ENCODE results near the gene ILRUN. TPM values are rescaled to one million over a fixed set of nuclear protein-coding genes. Genes with fewer than 3 reads are reported as not detected.
"Not testable (repeated sequence)": the region's sequence is repeated elsewhere in the genome, so short reads cannot be mapped to it uniquely, and the experiment has no call there.

ILRUN gene
- total RNA-seq, 1 donor from 2014 or later: 37.7 TPM

- Mint-ChIP-seq H3K4me1 (ENCODE audit: low read depth, unreplicated experiment) (peaks cover 5% of the 10 kb centered on the region), H3K4me3 (ENCODE audit: unreplicated experiment) (no peak overlapping the region), H3K27ac (ENCODE audit: unreplicated experiment) (no peak overlapping the region), H3K9me3 (ENCODE audit: unreplicated experiment) (no peaks in the 10 kb centered on the region), H3K36me3 (ENCODE audit: unreplicated experiment) (no peaks in the 10 kb centered on the region), H3K27me3 (ENCODE audit: unreplicated experiment) (peaks cover 4% of the 10 kb centered on the region)
- DNase-seq: no peak
- TF ChIP-seq, protein P1, sequence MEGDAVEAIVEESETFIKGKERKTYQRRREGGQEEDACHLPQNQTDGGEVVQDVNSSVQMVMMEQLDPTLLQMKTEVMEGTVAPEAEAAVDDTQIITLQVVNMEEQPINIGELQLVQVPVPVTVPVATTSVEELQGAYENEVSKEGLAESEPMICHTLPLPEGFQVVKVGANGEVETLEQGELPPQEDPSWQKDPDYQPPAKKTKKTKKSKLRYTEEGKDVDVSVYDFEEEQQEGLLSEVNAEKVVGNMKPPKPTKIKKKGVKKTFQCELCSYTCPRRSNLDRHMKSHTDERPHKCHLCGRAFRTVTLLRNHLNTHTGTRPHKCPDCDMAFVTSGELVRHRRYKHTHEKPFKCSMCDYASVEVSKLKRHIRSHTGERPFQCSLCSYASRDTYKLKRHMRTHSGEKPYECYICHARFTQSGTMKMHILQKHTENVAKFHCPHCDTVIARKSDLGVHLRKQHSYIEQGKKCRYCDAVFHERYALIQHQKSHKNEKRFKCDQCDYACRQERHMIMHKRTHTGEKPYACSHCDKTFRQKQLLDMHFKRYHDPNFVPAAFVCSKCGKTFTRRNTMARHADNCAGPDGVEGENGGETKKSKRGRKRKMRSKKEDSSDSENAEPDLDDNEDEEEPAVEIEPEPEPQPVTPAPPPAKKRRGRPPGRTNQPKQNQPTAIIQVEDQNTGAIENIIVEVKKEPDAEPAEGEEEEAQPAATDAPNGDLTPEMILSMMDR (IDR thresholded peaks at IDR 0.05; ENCODE audit: partially characterized antibody, unreplicated experiment): no peak
These were observed 18.1 kb upstream of the ILRUN start for GRCh38 chr6:34714663-34715062.

- H3K36me3 Mint-ChIP-seq (ENCODE audit: unreplicated experiment); H3K9me3 Mint-ChIP-seq (ENCODE audit: unreplicated experiment); H3K27me3 Mint-ChIP-seq (ENCODE audit: unreplicated experiment); H3K4me3 Mint-ChIP-seq (ENCODE audit: unreplicated experiment); H3K27ac Mint-ChIP-seq (ENCODE audit: unreplicated experiment); H3K4me1 Mint-ChIP-seq (ENCODE audit: low read depth, unreplicated experiment); DNase-seq: not testable (repeated sequence)
These were observed 16.3 kb upstream of the ILRUN start for GRCh38 chr6:34712881-34713280.

- Mint-ChIP-seq H3K27ac (ENCODE audit: unreplicated experiment) (no peak overlapping the region), H3K4me1 (ENCODE audit: low read depth, unreplicated experiment) (no peaks in the 10 kb centered on the region)
These were observed 12.8 kb upstream of the ILRUN start for GRCh38 chr6:34709386-34709785.

GRCh38 chr6:34705241-34705640 lies 8.7 kb upstream of the ILRUN start:
- DNase-seq: no peak
- no peak overlapping the region for H3K27ac Mint-ChIP-seq (ENCODE audit: unreplicated experiment)
- no peaks in the 10 kb centered on the region for H3K36me3 Mint-ChIP-seq (ENCODE audit: unreplicated experiment)
- H3K4me3 Mint-ChIP-seq (ENCODE audit: unreplicated experiment): no peak overlapping the region
- no peaks in the 10 kb centered on the region for H3K4me1 Mint-ChIP-seq (ENCODE audit: low read depth, unreplicated experiment)
- H3K27me3 Mint-ChIP-seq (ENCODE audit: unreplicated experiment): no peaks in the 10 kb centered on the region
- peaks cover 3% of the 10 kb centered on the region for H3K9me3 Mint-ChIP-seq (ENCODE audit: unreplicated experiment)
- TF ChIP-seq, protein P1 (IDR thresholded peaks at IDR 0.05; ENCODE audit: partially characterized antibody, unreplicated experiment): no peak

More at GRCh38 chr6:34709386-34709785, 12.8 kb upstream of the ILRUN start:
- Mint-ChIP-seq H3K4me3 (ENCODE audit: unreplicated experiment) (no peak overlapping the region), H3K27me3 (ENCODE audit: unreplicated experiment) (peaks cover 2% of the 10 kb centered on the region), H3K36me3 (ENCODE audit: unreplicated experiment) (no peaks in the 10 kb centered on the region), H3K9me3 (ENCODE audit: unreplicated experiment) (peaks cover 3% of the 10 kb centered on the region)
- peak; percentile 24 for DNase-seq
- TF ChIP-seq, protein P1 (IDR thresholded peaks at IDR 0.05; ENCODE audit: partially characterized antibody, unreplicated experiment): no peak

GRCh38 chr6:34701199-34701598 lies 4.6 kb upstream of the ILRUN start:
- DNase-seq: no peak
- H3K27ac Mint-ChIP-seq (ENCODE audit: unreplicated experiment): no peak overlapping the region
- peaks cover 5% of the 10 kb centered on the region for H3K4me1 Mint-ChIP-seq (ENCODE audit: low read depth, unreplicated experiment)
- TF ChIP-seq, protein P1 (IDR thresholded peaks at IDR 0.05; ENCODE audit: partially characterized antibody, unreplicated experiment): no peak
- H3K9me3 Mint-ChIP-seq (ENCODE audit: unreplicated experiment): peaks cover 3% of the 10 kb centered on the region
- H3K36me3 Mint-ChIP-seq (ENCODE audit: unreplicated experiment): no peaks in the 10 kb centered on the region
- peaks cover 6% of the 10 kb centered on the region for H3K27me3 Mint-ChIP-seq (ENCODE audit: unreplicated experiment)
- H3K4me3 Mint-ChIP-seq (ENCODE audit: unreplicated experiment): no peak overlapping the region

Data from glutamatergic neuron (in vitro differentiated cells).